ENCODE data around the gene GFI1.
"Not testable (repeated sequence)": the region's sequence is repeated elsewhere in the genome, so short reads cannot be mapped to it uniquely, and the experiment has no call there.

DNA sequence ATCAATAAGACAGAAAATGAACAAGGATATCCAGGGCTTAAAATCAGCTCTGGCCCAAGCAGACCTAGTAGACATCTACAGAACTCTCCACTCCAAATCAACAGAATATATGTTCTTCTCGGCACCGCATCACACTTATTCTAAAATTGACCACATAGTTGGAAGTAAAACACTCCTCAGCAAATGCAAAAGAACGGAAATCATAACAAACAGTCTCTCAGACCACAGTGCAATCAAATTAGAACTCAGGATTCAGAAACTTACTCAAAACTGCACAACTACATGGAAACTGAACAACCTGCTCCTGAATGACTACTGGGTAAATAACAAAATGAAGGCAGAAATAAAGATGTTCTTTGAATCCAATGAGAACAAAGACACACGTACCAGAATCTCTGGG is 45.6 kb upstream of the GFI1 start:
- TF ChIP-seq, protein P1, sequence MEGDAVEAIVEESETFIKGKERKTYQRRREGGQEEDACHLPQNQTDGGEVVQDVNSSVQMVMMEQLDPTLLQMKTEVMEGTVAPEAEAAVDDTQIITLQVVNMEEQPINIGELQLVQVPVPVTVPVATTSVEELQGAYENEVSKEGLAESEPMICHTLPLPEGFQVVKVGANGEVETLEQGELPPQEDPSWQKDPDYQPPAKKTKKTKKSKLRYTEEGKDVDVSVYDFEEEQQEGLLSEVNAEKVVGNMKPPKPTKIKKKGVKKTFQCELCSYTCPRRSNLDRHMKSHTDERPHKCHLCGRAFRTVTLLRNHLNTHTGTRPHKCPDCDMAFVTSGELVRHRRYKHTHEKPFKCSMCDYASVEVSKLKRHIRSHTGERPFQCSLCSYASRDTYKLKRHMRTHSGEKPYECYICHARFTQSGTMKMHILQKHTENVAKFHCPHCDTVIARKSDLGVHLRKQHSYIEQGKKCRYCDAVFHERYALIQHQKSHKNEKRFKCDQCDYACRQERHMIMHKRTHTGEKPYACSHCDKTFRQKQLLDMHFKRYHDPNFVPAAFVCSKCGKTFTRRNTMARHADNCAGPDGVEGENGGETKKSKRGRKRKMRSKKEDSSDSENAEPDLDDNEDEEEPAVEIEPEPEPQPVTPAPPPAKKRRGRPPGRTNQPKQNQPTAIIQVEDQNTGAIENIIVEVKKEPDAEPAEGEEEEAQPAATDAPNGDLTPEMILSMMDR (IDR thresholded peaks at IDR 0.05), result not testable (repeated sequence)
- not testable (repeated sequence) for TF ChIP-seq POLR2A, POLR2AphosphoS5, EP300 (IDR thresholded peaks at IDR 0.05)
